CD4-positive, alpha-beta T cell treated with Interleukin-17A for 1 hour (primary cell): ENCODE results near the gene THRB.

Source experiments
- DNase-seq: peaks from one replicate; pipeline ENCODE4 v3.0.0-alpha.2; 2020

The THRB gene

GRCh38 chr3:24299246-24299805 is 195.3 kb downstream of the THRB start:
- no peak for DNase-seq

- DNase-seq = no peak
Observed at GRCh38 chr3:24296441-24297205, 198.0 kb downstream of the THRB start.

GRCh38 chr3:24294150-24294549 is 200.5 kb downstream of the THRB start:
- DNase-seq = no peak

- no peak for DNase-seq
Observed at GRCh38 chr3:24291646-24292045, 203.0 kb downstream of the THRB start.

- no peak for DNase-seq
Observed at GRCh38 chr3:24290596-24290995, 204.1 kb downstream of the THRB start.

GRCh38 chr3:24288496-24289236 is 206.0 kb downstream of the THRB start:
- no peak for DNase-seq

GRCh38 chr3:24287755-24288450 is 206.7 kb downstream of the THRB start:
- DNase-seq = no peak

- no peak for DNase-seq
Observed at GRCh38 chr3:24286405-24286804, 208.2 kb downstream of the THRB start.

GRCh38 chr3:24278543-24278942 is 216.1 kb downstream of the THRB start:
- no peak for DNase-seq

- no peak for DNase-seq
Observed at GRCh38 chr3:24273491-24273890, 221.2 kb downstream of the THRB start.

GRCh38 chr3:24272875-24273274 is 221.8 kb downstream of the THRB start:
- DNase-seq = no peak

- no peak for DNase-seq
Observed at GRCh38 chr3:24272408-24272807, 222.2 kb downstream of the THRB start.

GRCh38 chr3:24271228-24271627 is 223.4 kb downstream of the THRB start:
- no peak for DNase-seq

GRCh38 chr3:24270744-24271143 is 223.9 kb downstream of the THRB start:
- no peak for DNase-seq

GRCh38 chr3:24270204-24270691 is 224.4 kb downstream of the THRB start:
- DNase-seq = no peak

GRCh38 chr3:24264748-24265158 is 229.9 kb downstream of the THRB start:
- peak; percentile 9 for DNase-seq

GRCh38 chr3:24264011-24264410 is 230.6 kb downstream of the THRB start:
- no peak for DNase-seq

- DNase-seq = no peak
Observed at GRCh38 chr3:24263069-24263668, 231.5 kb downstream of the THRB start.

GRCh38 chr3:24261521-24261920 is 233.1 kb downstream of the THRB start:
- DNase-seq = no peak

- DNase-seq = no peak
Observed at GRCh38 chr3:24259901-24260512, 234.6 kb downstream of the THRB start.

- DNase-seq = no peak
Observed at GRCh38 chr3:24258727-24259600, 235.7 kb downstream of the THRB start.
